Measurements from ENCODE around the gene CCDC106.

Gene CCDC106

GRCh38 chr19:55614711-55615542, 33.1 kb upstream of the CCDC106 start:
- no peak for DNase-seq

DNA sequence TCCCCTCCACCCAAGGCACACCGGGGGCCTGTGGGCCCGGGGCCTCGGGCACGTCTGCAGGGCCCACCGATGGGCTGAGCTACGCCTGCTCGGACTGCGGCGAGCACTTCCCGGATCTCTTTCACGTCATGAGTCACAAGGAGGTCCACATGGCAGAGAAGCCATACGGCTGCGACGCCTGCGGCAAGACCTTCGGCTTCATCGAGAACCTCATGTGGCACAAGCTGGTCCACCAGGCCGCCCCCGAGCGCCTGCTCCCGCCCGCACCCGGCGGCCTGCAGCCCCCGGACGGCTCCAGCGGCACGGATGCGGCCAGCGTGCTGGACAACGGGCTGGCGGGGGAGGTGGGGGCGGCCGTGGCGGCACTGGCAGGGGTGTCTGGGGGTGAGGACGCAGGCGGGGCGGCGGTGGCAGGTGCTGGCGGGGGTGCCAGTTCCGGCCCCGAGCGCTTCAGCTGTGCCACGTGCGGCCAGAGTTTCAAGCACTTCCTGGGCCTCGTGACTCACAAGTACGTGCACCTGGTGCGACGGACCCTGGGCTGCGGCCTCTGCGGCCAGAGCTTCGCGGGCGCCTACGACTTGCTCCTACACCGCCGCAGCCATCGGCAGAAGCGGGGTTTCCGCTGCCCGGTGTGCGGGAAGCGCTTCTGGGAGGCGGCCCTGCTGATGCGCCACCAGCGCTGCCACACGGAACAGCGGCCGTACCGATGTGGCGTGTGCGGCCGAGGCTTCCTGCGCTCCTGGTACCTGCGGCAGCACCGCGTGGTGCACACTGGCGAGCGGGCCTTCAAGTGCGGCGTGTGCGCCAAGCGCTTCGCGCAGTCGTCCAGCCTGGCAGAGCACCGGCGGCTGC, 32.2 kb upstream of the CCDC106 start:
- DNase-seq, result no peak

- no peak for DNase-seq
Observed at GRCh38 chr19:55616395-55616875, 31.6 kb upstream of the CCDC106 start.

DNA sequence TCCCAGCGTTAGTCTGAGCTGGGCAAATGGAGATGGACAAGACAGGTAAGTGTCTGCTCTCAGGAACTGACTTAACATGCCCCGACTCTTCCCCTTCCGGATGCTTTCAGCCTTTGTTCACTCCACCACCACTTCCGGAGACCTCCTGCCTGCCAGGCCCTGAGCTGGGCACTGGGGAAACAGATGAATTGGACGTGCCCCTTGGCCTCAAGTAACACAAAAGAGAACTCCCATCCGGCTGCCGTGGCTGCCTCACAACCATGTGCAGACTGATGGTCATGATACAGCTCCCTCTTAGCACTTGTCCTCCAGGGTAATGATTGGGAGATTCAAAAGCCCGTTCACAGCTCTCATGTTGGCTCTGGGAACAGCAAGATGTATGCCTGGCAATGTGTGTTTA, 30.6 kb upstream of the CCDC106 start:
- DNase-seq, result no peak

DNA sequence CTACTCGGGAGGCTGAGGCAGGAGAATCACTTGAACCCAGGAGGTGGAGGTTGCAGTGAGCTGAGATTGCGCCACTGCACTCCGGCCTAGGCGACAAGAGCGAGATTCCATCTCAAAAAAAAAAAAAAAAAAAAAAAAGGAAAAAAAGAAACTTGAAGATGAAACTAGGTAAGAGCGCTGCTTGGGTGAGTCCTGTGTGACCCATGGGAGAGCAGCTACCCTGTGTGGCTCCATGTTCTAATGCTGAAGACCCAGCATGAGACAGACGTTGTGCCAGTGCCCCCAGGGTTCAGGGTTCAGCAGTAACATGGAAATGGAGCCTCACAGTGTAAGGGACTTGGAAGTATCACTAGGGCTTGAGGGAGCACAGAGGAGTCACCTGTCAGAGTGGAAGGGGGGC, 29.6 kb upstream of the CCDC106 start:
- no peak for DNase-seq

- DNase-seq, result no peak
Observed at GRCh38 chr19:55619286-55619685, 28.7 kb upstream of the CCDC106 start.

DNA sequence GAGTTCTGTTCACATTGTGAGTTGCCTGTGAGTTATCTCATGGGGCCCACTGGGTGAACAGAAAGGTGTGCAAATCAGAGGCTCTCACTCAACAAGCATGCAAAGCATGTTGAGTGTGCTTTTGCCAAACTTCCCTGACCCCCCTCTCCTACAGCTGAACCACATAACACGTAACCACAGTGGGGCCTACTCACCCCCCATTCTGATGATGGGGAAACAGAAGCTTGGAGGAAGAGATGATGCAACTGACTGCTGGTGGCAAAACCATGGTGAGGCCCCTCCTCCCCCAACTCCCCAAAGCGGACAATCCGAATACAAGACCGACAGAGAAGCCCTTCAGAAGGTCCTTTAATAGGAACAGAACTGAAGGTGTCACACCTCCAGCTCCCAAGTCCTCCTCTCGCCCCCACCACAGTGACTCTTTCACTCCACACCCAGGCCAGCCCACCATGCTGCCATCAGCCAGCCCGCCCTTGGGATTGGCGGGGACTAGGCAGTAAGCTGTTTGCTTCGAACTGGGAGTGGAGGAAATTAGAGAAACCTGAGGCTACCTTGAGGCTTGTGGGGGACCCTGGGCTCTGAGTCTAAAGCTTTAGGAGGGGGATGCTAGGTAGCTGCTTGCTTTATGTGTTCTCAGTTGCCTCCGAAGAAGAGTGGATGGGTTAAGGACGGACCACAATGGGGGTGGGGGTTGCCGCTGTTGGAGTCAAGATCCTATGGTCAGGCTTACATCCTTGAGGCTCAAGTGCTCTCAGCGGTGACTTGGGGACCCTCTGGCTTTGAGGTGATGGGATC, 27.4 kb upstream of the CCDC106 start:
- DNase-seq, result no peak

DNA sequence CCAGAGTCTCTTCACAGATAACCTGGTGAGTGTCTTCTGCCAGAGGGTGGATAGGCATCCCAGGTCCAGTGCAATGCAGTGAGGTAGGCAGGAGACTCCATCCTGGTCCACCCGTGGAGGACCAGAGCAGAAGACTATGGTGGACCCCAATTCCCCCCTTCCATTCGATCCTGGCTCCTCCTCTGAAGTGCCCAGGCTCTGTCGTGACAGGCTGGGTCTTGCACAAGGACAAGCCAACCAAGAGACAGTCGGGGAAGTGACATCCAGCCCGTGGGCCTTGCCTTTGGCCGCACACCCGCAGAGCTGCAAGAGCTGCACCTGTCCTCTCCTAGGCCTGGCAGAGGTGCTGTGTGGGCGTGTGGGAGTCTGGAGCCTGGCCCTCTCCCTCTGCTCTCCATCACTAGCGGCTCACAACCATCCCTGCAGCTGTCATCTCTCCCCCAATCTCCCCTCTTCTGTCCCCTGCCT, 26.8 kb upstream of the CCDC106 start:
- peak; percentile 21 for DNase-seq

DNA sequence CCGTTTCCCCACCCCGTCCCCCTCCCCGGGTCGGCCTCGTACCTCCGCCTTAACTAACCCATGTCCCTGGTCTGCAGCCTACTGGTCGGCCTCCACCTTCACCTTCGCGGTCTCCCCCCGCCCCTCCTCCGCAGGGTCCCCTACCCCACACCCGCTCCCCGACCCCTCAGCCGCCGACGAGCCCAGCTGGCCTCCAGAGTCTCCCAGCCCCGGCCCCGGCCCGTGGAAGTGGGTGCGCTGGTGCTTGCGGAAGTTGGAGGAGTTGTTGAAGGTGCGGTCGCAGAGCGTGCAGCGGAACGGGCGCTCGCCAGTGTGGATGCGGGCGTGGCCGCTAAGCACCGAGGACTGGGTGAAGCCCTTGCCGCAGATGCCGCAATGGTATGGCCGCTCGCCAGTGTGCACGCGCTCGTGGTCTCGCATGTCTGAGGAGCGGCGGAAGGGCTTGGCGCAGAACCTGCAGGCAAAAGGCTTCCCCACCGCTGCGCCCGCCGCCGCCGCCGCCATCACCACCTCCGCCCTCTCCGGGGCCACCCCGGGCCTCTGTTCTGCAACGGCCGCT, 26.3 kb upstream of the CCDC106 start:
- no peak for DNase-seq

GRCh38 chr19:55622242-55622969, 25.6 kb upstream of the CCDC106 start:
- no peak for DNase-seq

DNA sequence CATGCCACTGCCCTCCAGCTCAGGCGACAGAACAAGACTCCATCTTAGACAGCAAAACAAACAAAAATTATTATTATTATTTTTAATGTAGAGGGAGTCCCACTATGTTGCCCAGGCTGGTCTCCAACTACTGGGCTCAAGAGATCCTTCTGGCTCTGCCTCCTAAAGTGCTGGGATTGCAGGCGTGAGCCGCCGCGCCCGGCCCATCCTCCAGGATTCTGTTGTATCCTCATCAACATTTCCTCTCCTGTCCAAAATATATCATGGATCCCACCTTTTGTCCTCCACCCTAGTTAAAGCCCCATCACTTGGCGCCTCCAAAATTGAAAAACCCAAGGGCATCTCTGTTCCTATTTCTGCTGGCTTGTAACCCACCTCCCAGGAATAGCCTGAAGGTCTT, 24.9 kb upstream of the CCDC106 start:
- DNase-seq, result no peak

GRCh38 chr19:55623561-55623960, 24.5 kb upstream of the CCDC106 start:
- DNase-seq, result no peak

DNA sequence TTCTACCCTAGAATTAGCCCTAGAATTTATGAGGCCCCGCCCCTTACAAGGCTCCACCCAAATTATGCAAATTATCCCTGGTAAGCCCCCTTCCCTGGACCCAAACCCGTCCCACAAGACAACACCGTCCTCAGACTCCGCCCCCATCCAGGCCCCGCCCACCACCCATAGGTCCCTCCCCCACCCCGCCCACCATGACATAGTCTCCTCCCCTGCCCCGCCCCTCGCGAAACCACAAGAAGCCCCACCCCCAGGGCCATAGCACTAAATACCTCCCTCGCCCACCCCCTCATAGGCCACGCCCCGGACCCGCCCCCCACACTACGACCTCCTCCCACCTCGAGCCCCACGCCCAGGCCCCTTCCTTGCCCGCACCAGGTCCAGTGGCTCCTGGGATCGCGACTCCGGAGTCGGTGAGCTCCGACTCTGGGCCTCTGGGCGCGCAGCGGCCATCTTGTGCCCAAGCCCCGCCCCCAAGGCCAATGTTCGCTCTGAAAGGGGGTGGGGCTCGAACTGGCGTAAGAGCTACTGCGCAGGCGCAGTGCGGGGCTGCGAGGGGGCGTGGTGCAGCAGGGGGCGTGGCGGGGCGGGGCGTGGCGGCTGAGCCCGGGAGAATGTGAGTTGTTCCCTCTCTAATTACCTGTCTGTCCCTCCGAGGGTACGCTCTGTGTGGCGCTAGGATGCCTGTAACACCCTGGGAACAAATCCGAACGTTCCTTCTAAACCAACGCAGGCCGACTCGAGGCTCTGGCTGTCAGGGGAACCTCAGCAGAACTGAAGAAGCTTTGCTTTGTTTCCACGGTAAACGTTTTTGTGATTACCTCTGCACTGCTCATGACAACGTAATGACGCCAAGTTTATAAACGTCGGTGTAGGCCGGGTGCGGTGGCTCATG, 23.7 kb upstream of the CCDC106 start, which contains the start of gene ZNF784:
ZNF784 (minus strand) TSS at position 458 of the 895 bp plus-strand sequence; CDS start at position 453, 5 bp downstream.
- peak; percentile 96 for DNase-seq

DNA sequence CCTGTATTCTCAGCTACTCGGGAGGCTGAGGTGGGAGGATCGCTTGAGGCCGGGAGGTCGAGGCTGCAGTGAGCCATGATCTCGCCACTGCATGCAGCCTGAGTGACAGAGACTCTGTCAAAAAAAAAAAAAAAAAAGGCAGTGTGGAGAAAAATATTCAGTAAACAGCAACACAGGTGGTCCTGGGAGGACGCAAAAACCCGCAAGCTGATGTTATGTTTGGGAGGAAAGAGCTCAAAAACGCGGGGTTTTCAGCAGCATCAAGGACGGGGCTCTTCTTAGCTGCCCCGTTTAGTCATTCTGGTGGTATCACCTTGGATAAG, 23.0 kb upstream of the CCDC106 start:
- DNase-seq, result peak; percentile 46

- DNase-seq, result no peak
Observed at GRCh38 chr19:55626350-55626749, 21.7 kb upstream of the CCDC106 start.

- DNase-seq, result peak; percentile 95
Observed at GRCh38 chr19:55632463-55632834, 15.6 kb upstream of the CCDC106 start.

DNA sequence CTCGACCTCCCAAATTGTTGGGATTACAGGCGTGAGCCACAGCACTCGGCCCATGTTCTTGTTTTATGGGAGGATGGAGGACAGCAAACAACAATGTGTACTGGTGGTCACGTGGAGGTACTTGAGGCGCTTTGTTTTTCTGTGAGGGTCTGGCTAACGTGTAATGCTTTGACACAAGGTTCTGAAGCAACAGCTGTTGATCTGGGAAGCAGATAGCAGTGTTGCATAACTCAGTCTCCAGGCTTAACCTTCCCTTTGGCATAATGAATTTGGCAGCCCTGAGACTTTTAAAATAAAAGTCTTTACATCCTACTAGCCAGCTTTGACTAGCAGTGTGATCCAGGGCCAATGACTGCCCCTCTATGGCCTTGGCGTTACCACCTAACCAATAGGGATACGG, 14.2 kb upstream of the CCDC106 start:
- DNase-seq, result peak; percentile 32

DNA sequence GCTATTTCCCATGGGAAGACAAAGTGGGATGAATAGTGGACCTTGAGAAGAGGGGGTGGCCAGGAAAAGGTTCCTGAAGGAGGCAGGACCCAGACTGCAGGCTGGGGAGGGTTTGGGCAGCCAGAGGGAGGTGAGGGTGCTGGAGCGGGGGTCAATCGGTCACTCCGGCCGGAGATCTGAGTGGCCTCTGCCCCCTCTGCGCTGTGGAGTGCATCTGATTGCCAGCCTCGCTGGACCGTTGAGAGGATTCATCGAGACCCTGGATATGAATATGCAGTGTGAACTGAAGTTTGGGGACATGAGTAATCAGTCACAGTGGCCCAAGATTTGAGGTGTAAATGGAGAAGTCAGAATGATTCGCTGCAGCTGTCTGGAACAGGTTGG, 12.7 kb upstream of the CCDC106 start:
- DNase-seq, result no peak

DNA sequence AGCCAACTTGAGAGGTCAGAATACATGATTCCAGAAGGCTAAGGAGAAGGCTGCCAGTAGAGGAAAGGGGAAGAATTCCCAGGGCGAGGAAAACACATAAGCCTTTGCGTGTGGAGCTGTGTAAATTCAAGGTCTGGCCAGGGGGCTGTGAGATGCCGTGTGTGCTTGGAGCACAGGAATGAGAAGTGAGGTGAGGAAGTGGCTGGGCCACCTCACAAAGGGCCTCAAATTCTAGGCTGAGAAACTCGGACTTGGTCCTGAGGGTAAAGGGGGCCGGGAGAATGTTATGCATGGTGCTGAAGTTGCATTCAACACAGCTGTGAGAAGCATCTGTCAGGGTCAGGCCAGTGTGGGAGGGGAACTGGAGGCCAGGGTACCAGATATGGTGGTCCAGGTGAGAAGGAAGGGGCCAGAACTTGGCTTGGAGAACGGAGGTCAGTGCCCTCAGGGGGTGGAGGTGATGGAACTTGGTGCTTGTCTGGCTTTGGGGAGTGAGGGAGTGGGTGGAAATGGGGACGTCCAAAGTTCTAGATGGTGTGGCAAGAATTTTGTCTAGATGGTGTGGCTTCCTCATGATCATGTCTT, 12.1 kb upstream of the CCDC106 start:
- DNase-seq, result no peak

DNA sequence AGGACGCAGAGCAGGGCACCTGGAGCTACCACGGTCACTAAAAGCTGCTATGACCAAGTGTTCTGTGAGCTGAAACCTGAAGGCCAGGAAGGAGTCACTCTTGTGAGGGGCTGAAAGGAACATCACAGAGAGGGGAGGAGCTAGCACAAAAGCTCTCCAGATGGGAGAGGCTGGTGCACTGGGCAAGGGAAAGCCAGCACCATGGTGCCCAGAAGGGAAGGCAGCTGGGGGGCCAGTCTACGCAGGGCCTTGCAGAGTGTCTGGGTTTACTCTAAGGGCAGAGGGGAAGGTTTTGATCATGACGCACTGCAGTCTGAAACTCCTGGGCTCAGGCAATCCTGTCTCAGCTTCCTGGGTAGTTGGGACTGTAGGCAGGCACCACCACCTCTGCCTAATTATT, 11.3 kb upstream of the CCDC106 start:
- no peak for DNase-seq

DNA sequence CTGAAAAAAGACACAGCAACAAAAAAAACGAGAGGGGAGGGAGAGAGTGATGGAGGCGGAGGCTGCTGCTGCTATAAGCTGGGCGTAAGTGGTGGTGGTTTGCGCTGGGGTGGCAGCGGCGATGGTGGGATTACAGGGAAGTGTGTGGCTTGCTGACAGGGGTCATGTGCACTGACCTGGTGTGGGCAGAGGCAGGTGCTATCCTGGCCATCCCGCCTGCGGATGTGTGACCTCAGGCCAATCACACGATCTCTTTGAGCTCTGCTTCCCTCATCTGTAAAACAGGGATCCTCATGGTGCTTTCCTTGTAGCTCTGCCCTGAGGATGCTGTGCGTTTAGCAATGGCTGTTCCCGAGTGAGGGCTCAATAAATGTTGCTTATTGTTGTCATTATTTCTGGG, 10.5 kb upstream of the CCDC106 start:
- DNase-seq, result no peak

All from DMS53 (cell line).